Erythroblast (primary cell): Measurements from ENCODE around the gene ABCB7.
"Not testable (repeated sequence)": the region's sequence is repeated elsewhere in the genome, so short reads cannot be mapped to it uniquely, and the experiment has no call there.

ENCODE experiments used
- DNase-seq, 2 experiments: peaks; one replicate each; lab custom pipeline; 2025; lab: John Stamatoyannopoulos, UW
- GATA1 ChIP-seq: IDR thresholded peaks from 2 replicates; pipeline ENCODE4 v1.6.1; 2011; ENCODE audit warnings: low read depth, mild to moderate bottlenecking, control low read depth, low read length, moderate library complexity
- POLR2A ChIP-seq: IDR thresholded peaks from 2 replicates; pipeline ENCODE4 v1.6.1; 2011; ENCODE audit warnings: mild to moderate bottlenecking, low read length

Gene ABCB7

DNA sequence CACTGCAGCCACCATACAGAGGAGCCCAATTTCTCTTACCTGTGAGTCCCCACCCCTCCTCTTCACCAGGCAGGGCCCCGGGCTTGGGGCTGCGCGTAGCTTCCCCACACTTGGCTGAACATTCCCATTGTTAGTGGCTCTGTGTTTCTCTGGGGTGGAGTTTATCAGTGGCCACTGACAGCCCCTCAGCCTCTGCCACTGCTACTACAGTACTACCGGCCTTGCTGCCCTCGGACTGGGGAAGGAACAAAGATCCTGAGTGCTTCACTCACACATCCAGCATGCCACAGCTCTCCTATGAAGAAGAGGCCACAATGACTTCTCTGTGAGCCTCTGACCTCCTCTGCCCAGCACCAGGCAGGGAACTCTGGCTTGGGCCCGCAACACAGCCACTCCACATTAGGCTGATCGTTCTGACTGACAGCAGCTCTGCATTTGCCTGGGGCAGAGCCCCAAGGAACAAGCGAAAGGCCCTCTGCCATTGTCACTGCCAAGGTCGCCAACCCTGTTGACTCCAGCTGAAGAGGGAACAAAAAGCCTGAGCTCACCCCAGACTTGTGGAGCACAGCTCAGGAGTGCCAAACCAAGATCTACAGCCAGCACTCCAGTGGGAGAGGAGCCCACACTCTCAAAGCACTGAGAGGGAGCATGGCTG lies 24.0 kb downstream of the ABCB7 start:
- no peak for TF ChIP-seq POLR2A
- no peak for TF ChIP-seq GATA1
- DNase-seq = no peak

DNA sequence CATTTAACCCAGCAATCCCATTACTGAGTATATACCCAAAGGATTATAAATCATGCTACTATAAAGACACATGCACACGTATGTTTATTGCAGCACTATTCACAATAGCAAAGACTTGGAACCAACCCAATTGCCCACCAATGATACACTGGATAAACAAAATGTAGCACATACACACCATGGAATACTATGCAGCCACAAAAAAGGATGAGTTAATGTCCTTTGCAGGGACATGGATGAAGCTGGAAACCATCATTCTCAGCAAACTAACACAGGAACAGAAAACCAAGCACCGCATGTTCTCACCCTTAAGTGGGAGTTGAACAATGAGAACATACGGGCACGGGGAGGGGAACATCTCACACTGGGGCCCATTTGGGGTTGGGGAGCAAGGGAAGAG lies 27.0 kb downstream of the ABCB7 start:
- not testable (repeated sequence) for DNase-seq

DNA sequence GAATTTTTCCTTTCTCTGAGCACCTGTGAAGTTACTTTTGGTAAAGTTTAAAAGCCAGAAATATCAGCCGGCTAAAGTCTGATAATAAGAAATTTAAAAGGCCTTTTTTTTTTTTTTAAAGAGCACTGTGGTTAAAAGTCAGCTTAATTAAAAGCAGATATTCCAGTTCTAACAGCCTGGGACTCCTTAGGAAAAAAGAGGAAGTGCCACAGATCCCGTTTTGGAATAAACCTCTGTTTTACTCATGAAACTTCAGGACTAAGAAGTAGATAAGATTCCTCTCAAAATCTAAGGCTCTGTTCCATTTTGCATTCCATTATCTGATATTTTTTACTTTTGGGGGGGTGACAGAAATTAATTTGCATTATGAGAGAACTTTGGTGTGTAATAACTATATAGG lies 37.8 kb downstream of the ABCB7 start:
- no peak for DNase-seq
- no peak for TF ChIP-seq POLR2A
- no peak for TF ChIP-seq GATA1

GRCh38 chrX:75115707-75116413 lies 40.2 kb downstream of the ABCB7 start:
- DNase-seq = no peak
- TF ChIP-seq POLR2A (no peak), GATA1 (no peak)

DNA sequence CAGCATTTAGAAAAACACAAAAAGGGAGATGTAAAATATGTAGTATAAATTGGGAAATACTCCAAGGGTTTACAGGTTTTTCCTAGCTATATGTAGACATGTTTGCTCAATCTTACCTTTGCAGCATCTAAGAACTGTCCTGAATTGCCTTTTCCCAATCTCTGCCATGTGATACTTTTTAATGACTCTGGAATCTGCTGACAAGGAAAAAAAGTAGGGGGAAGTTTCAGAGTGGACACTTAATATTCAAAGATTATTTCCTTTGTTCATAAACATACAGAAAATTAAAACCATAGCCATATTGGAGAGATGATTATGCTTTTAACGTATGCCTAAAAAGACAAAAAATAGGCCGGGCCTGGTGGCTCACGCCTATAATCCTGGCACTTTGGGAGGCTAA lies 41.4 kb downstream of the ABCB7 start:
- TF ChIP-seq GATA1 (no peak), POLR2A (no peak)
- DNase-seq = no peak

GRCh38 chrX:75113664-75114063 lies 42.4 kb downstream of the ABCB7 start:
- TF ChIP-seq GATA1 (no peak), POLR2A (no peak)
- DNase-seq = no peak

DNA sequence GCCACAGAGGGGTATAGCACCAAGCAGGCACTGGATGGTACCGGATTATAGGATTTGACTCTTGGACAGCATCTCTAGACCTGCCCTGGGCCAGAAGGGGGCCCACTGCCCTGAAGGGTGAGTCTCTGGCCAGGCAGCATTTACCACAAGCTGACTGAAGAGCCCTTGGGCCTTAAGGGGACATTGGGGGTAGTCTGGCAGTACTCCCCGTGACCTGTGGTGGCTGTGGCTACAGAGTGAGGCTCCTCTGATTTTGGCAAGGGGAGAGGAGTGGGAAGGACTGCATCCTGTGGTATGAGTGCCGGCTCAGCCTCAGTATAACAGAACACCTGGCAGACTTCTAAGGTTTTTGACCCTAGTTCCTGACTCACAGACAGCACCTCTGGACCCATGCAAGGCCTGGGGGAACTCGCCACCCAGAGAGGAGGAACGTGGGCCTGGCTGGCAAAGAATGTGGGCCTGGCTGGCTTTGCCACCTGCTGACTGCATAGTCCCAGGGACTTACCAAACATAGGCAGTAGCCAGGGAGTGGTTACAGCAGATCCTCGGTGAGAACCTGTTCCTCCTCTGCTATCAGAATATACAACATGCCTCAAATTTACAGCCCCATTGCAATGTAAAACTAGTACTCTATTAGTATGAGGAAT lies 48.1 kb downstream of the ABCB7 start:
- no peak for DNase-seq
- no peak for TF ChIP-seq GATA1
- TF ChIP-seq POLR2A = no peak

DNA sequence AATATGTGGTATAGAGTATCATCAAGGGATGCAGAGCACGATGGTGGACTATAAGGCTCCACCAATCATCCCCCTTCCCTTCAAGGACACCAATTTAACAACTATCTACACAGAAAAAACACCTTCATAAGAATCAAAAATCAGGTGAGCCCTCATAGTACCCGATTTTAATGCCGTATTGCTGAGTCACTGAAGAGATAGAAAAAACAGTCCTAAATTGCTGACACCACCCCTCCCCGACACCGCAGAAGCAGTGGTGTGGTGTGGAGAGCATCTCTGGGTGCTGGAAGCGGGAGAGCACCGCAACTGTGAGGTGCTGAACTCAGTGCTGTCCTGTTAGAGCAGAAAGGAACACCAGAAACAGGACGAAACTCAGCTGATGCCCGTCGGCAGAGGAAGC lies 49.3 kb downstream of the ABCB7 start:
- DNase-seq = no peak
- no peak for TF ChIP-seq GATA1
- no peak for TF ChIP-seq POLR2A

DNA sequence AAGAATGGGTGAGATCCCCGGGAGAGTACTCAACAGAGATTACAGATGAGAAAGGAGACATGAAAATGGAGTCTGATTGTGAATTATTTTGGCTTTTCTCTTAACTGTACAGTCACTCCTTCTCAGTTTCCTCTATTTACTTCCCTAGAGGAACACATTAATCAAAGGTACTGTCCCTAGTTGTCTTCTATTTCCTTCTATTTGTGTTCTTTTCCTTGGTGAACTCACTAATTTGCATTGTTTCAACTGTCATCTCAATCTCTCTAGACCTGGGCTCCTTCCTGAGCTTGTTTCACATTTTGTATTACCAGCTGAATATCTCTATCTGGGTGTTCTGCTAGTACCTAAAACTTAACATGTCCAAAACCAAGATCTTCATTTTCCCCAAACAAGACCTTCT lies 59.8 kb downstream of the ABCB7 start:
- no peak for DNase-seq
- TF ChIP-seq POLR2A (no peak), GATA1 (no peak)

DNA sequence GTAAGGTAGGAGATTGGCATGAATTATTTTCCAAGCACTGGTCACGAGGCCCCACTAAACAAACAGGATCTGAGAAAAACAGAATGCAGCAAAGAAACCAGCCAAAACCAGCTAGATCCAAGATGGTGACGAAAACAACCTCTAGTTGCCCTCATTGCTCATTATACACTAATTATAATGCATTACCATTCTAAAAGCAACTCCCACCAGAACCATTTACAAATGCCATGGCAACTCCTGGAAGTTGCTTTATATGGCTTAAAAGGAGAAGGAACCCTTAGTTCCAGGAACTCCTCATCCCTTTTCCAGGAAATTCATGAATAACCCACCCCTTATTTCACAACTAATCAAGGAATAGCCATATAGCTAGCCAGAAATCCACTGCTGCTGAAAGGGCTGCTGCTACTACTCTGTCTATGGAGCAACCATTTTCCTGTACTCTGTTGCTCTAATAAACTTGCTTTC lies 69.3 kb downstream of the ABCB7 start:
- TF ChIP-seq POLR2A = no peak
- TF ChIP-seq GATA1 = no peak
- DNase-seq = no peak

DNA sequence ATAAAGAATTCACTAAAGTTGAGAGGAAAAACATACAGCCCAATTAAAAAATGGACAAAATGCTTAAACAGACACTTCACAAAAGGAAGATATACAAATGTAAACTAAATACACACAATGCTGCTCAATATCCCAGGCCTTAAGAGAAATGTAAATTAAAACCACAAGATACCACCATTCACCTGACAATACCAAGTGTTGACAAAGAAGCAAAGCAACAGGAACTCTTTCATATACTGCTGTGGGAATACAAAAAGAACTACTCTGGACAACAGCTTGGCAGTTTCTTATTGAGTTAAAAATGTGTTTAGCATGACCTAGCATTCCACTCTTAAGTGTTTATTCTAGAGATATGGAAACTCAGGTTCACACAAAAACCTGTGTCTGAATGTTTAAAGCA lies 71.3 kb downstream of the ABCB7 start:
- TF ChIP-seq GATA1 (no peak), POLR2A (no peak)
- no peak for DNase-seq

DNA sequence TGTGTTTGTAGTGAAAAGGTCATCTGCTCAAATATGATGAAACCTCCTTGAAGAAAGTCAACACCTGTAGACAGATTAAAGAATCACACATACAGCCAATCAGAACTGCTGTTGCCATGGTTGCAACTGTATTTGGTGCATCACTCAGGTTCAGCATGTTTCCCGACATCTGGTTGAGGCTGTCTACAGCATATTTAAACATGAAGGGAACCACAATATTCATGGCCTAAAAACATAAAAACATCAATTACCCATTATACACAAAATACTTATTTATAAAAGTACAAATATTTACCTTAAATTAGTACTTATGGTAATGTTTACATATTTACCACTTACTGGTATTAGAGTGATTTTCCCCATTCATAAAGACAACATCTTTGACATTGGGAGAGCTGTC lies 79.7 kb downstream of the ABCB7 start:
- TF ChIP-seq GATA1 (no peak), POLR2A (no peak)
- no peak for DNase-seq

- no peak for DNase-seq
- TF ChIP-seq GATA1 (no peak), POLR2A (no peak)
These were observed 81.6 kb downstream of the ABCB7 start for GRCh38 chrX:75074475-75074874.

- TF ChIP-seq GATA1 (no peak), POLR2A (no peak)
- no peak for DNase-seq
These were observed 84.7 kb downstream of the ABCB7 start for GRCh38 chrX:75071334-75071733.
